ENCODE results near the gene FYN. TPM values are rescaled to one million over a fixed set of nuclear protein-coding genes. Genes with fewer than 3 reads are reported as not detected.

The FYN gene
- total RNA-seq, 2 donors from 2014 or later, result 55.5 to 72.5 TPM

DNA sequence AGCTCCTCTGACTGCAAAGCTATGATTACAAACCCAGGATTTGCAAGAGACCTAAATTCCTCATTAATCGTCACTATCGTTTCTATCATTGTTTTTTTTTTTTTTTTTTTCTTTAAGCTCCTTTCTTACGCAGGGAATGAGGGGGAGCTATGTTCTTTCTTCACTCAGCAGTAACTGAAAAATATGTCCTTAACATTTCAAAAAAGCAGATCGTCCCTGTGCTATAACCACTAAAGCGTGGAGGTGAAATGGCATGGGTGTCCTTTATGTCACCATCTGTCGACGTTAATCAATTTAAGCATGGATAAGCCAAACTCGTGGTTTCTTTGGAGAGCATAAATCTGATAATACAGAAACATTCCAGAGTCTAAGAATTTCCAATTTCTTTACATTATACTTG is 199.7 kb downstream of the FYN start:
- ATAC-seq (ENCODE audit: insufficient number of reproducible peaks, low FRiP score, low read depth) (no peak), DNase-seq (ENCODE audit: low spot score) (no peak)
- Histone ChIP-seq H3K27me3 (replicated peaks; ENCODE audit: insufficient read depth) (no peaks in the 10 kb centered on the region), H3K4me3 (no peak overlapping the region), H3K4me1 (ENCODE audit: control insufficient read depth in 1 of 2, low read depth in 2 of 2) (peaks cover 0 to 5% of the 10 kb centered on the region in 2 donors), H3K36me3 (peaks cover 7% of the 10 kb centered on the region), H3K9me3 (no peaks in the 10 kb centered on the region), H3K27ac (no peak overlapping the region)
- TF ChIP-seq, protein P1, sequence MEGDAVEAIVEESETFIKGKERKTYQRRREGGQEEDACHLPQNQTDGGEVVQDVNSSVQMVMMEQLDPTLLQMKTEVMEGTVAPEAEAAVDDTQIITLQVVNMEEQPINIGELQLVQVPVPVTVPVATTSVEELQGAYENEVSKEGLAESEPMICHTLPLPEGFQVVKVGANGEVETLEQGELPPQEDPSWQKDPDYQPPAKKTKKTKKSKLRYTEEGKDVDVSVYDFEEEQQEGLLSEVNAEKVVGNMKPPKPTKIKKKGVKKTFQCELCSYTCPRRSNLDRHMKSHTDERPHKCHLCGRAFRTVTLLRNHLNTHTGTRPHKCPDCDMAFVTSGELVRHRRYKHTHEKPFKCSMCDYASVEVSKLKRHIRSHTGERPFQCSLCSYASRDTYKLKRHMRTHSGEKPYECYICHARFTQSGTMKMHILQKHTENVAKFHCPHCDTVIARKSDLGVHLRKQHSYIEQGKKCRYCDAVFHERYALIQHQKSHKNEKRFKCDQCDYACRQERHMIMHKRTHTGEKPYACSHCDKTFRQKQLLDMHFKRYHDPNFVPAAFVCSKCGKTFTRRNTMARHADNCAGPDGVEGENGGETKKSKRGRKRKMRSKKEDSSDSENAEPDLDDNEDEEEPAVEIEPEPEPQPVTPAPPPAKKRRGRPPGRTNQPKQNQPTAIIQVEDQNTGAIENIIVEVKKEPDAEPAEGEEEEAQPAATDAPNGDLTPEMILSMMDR (IDR thresholded peaks at IDR 0.05), result no peak

DNA sequence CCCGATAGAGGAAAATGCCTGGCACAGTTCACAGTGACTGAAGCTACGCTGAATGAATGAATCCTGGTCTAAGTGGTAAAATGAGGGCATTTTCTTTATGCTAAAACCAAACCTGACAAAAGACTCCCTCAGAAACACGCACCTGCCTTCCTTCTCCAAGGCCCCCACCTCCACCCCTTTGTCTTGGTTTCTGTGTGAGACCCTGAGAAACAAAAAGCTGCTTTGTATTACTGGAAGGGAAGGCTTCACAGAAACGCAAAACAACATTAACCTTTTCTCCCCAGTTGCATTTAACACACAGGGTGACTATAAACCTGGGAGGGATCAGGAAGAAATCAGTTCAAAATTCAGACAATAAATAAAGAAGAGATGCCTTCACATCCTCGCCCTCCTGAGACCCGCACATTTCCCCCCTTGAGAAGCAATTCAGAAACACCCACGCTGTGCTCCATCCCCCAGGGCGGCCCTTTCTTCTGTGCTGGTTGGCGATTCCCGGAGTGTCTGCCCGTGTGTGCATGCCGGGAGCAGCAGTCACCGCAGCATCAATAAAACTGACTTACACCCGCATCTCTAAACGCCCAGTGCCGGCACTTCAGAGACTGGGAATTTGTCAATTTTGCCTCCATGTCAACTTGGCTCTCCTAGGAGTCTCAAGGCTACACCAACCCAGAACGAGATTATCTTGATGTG is 200.3 kb downstream of the FYN start:
- H3K4me3 ChIP-seq, result no peak overlapping the region
- H3K9me3 ChIP-seq, result no peaks in the 10 kb centered on the region
- no peak for ATAC-seq (ENCODE audit: insufficient number of reproducible peaks, low FRiP score, low read depth)
- DNase-seq (ENCODE audit: low spot score), result no peak
- H3K4me1 ChIP-seq (ENCODE audit: control insufficient read depth in 1 of 2, low read depth in 2 of 2), result peaks cover 0 to 11% of the 10 kb centered on the region in 2 donors
- no peak overlapping the region for H3K27ac ChIP-seq
- TF ChIP-seq, protein P1 (IDR thresholded peaks at IDR 0.05), result no peak
- H3K27me3 ChIP-seq (replicated peaks; ENCODE audit: insufficient read depth), result no peaks in the 10 kb centered on the region
- peaks cover 7% of the 10 kb centered on the region for H3K36me3 ChIP-seq

DNA sequence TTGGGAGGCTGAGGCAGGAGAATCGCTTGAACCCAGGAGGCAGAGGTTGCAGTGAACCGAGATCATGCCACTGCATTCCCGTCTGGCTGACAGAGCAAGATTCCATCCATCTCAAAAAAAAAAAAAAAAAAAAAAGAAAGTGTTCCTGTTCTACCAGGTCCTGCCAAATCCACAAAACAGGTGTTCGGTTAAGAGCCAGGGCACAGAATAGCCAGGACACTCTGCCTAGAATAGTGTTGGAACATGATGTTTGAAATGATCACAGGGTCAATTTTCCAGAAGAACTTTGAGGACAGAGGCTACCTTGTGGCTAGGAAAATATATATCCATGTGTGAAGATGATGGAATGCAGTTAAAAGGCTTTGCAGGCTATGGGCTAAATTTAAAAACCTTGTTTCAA is 203.9 kb downstream of the FYN start:
- H3K27ac ChIP-seq, result no peak overlapping the region
- no peak for ATAC-seq (ENCODE audit: insufficient number of reproducible peaks, low FRiP score, low read depth)
- H3K27me3 ChIP-seq (replicated peaks; ENCODE audit: insufficient read depth), result no peaks in the 10 kb centered on the region
- H3K4me3 ChIP-seq, result no peak overlapping the region
- H3K9me3 ChIP-seq, result no peaks in the 10 kb centered on the region
- TF ChIP-seq, protein P1 (IDR thresholded peaks at IDR 0.05), result no peak
- no peak for DNase-seq (ENCODE audit: low spot score)
- H3K36me3 ChIP-seq, result peaks cover 7% of the 10 kb centered on the region
- H3K4me1 ChIP-seq (ENCODE audit: control insufficient read depth in 1 of 2, low read depth in 2 of 2), result peaks cover 15 to 47% of the 10 kb centered on the region in 2 donors

DNA sequence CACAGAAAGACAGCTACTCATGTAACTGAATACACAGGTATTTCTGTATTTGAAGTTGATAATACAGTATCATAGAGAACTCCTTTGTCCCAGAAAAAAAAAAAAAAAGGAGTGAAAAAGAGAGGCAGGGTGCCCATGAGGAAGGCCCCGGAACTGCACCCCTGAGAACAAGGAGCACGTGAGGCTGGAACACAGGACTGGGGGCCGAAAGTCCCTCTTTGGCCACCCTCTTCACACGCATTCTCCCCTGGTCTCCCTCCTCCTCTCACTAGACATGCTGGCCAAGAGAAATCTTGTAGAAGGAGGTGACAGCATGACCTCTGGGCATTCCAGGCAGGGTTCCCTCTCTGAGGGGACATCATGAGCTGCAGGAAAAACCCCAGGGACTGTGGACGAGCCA is 204.8 kb downstream of the FYN start:
- H3K4me3 ChIP-seq, result no peak overlapping the region
- DNase-seq (ENCODE audit: low spot score) (no peak), ATAC-seq (ENCODE audit: insufficient number of reproducible peaks, low FRiP score, low read depth) (no peak)
- H3K27me3 ChIP-seq (replicated peaks; ENCODE audit: insufficient read depth), result no peaks in the 10 kb centered on the region
- no peaks in the 10 kb centered on the region for H3K9me3 ChIP-seq
- H3K36me3 ChIP-seq, result no peaks in the 10 kb centered on the region
- no peak overlapping the region for H3K27ac ChIP-seq
- TF ChIP-seq, protein P1 (IDR thresholded peaks at IDR 0.05), result peak; percentile 31
- H3K4me1 ChIP-seq (ENCODE audit: control insufficient read depth in 1 of 2, low read depth in 2 of 2), result peaks cover 20 to 56% of the 10 kb centered on the region in 2 donors

DNA sequence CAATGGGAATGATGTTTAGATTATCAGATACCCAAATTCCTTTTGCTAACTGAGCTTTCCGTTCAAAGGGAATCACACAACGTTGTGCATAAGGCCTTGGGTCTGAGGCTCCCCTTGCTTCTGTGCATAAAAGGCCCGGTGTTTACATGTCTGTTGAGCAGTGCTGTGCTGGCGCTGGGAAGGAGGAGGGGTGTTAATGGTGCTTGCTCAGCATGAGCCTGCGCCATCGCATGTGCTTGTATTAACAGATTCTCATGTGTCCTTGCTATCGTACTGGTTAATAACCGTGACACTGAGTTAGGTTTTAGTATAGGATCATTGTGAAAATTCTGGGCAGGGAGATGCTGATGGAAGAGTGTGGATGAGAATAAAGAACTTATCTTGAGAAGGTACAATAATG is 205.3 kb downstream of the FYN start:
- H3K4me3 ChIP-seq, result no peak overlapping the region
- no peaks in the 10 kb centered on the region for H3K27me3 ChIP-seq (replicated peaks; ENCODE audit: insufficient read depth)
- DNase-seq (ENCODE audit: low spot score), result no peak
- no peak overlapping the region for H3K27ac ChIP-seq
- TF ChIP-seq, protein P1 (IDR thresholded peaks at IDR 0.05), result no peak
- no peaks in the 10 kb centered on the region for H3K36me3 ChIP-seq
- peaks cover 25 to 61% of the 10 kb centered on the region in 2 donors for H3K4me1 ChIP-seq (ENCODE audit: control insufficient read depth in 1 of 2, low read depth in 2 of 2)
- no peaks in the 10 kb centered on the region for H3K9me3 ChIP-seq
- ATAC-seq (ENCODE audit: insufficient number of reproducible peaks, low FRiP score, low read depth), result no peak

Data from thoracic aorta (tissue), 2 donors.